ENCODE data around the gene ACVR2B.

The ACVR2B gene

GRCh38 chr3:38458796-38459498 is 5.3 kb downstream of the ACVR2B start:
- DNase-seq (ENCODE audit: low read depth), result peak; percentile 89

GRCh38 chr3:38459499-38460048 is 5.9 kb downstream of the ACVR2B start:
- no peak for DNase-seq (ENCODE audit: low read depth)

GRCh38 chr3:38460377-38461270 is 6.9 kb downstream of the ACVR2B start:
- DNase-seq (ENCODE audit: low read depth), result no peak

- DNase-seq (ENCODE audit: low read depth), result no peak
These were observed 12.0 kb downstream of the ACVR2B start for GRCh38 chr3:38465588-38466154.

GRCh38 chr3:38468765-38469164 is 15.1 kb downstream of the ACVR2B start:
- DNase-seq (ENCODE audit: low read depth), result no peak

- DNase-seq (ENCODE audit: low read depth), result no peak
These were observed 16.2 kb downstream of the ACVR2B start for GRCh38 chr3:38469852-38470251.

GRCh38 chr3:38471260-38471857 is 17.7 kb downstream of the ACVR2B start:
- DNase-seq (ENCODE audit: low read depth), result no peak

GRCh38 chr3:38472342-38472741 is 18.7 kb downstream of the ACVR2B start:
- no peak for DNase-seq (ENCODE audit: low read depth)

- no peak for DNase-seq (ENCODE audit: low read depth)
These were observed 19.5 kb downstream of the ACVR2B start for GRCh38 chr3:38473229-38473628.

GRCh38 chr3:38474928-38475605 is 21.4 kb downstream of the ACVR2B start:
- no peak for DNase-seq (ENCODE audit: low read depth)

GRCh38 chr3:38475716-38476115 is 22.0 kb downstream of the ACVR2B start:
- DNase-seq (ENCODE audit: low read depth), result no peak

- DNase-seq (ENCODE audit: low read depth), result no peak
These were observed 22.6 kb downstream of the ACVR2B start for GRCh38 chr3:38476157-38476756.

GRCh38 chr3:38477057-38477820 is 23.5 kb downstream of the ACVR2B start:
- DNase-seq (ENCODE audit: low read depth), result no peak

GRCh38 chr3:38477839-38478450 is 24.3 kb downstream of the ACVR2B start:
- DNase-seq (ENCODE audit: low read depth), result no peak

- no peak for DNase-seq (ENCODE audit: low read depth)
These were observed 25.2 kb downstream of the ACVR2B start for GRCh38 chr3:38478901-38479300.

GRCh38 chr3:38479431-38480092 is 25.9 kb downstream of the ACVR2B start:
- peak; percentile 67 for DNase-seq (ENCODE audit: low read depth)

- no peak for DNase-seq (ENCODE audit: low read depth)
These were observed 26.4 kb downstream of the ACVR2B start for GRCh38 chr3:38480093-38480445.

- DNase-seq (ENCODE audit: low read depth), result no peak
These were observed 27.2 kb downstream of the ACVR2B start for GRCh38 chr3:38480930-38481329.

- no peak for DNase-seq (ENCODE audit: low read depth)
These were observed 29.3 kb downstream of the ACVR2B start for GRCh38 chr3:38482951-38483350.

GRCh38 chr3:38487323-38487722 is 33.6 kb downstream of the ACVR2B start:
- no peak for DNase-seq (ENCODE audit: low read depth)
